OCI-LY1 (cell line): Measurements from ENCODE around the gene KIF1C.
"Not testable (repeated sequence)": the region's sequence is repeated elsewhere in the genome, so short reads cannot be mapped to it uniquely, and the experiment has no call there.

ENCODE experiments used
- CTCF ChIP-seq: fragments of 200-600 bp; sonication (generic), shearing (Covaris generic); IDR thresholded peaks from 2 replicates; pipeline ENCODE4 v1.5.1; 2017; ENCODE audit warnings: mild to moderate bottlenecking, antibody characterized with exemption, low read length, moderate library complexity, mixed read lengths
- EZH2 ChIP-seq: fragments of 200-600 bp; sonication (generic), shearing (Covaris generic); IDR thresholded peaks from 2 replicates; pipeline ENCODE4 v1.8.0; 2017; ENCODE audit warnings: borderline replicate concordance, mixed run types, mild to moderate bottlenecking, antibody characterized with exemption, low read length, moderate library complexity, mixed read lengths

GRCh38 chr17:5077275-5077674, 79.5 kb downstream of the KIF1C start:
- TF ChIP-seq CTCF, EZH2: not testable (repeated sequence)
